ENCODE results near the gene MACROD1.

DNA sequence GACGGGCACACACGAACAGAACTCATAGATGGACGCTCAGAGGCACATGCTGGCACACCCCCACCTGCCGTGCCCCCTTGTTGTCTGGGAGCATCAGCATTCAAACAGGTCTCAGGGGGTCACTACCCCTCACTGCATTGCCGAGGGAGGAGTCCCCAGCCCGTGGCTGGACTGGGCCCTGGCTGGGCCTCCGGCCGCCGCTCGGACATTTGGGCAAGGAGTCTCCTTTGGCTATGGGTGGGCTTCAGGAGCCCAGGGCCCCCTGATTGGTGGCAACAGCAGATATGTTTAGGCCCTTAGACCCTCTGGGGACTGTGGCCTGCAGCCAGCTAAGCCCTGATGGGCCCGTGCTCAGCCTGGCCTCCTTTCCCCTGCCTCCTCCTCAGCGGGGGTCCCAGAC lies 88.3 kb downstream of the MACROD1 start:
- TF ChIP-seq EZH2 (IDR thresholded peaks at IDR 0.05; ENCODE audit: insufficient read depth, poor library complexity, severe bottlenecking) (no peak), EZH2phosphoT487 (IDR thresholded peaks at IDR 0.05; ENCODE audit: insufficient read depth, low read depth) (no peak)

Data from GM23248 (cell line).